Activated CD4-positive, alpha-beta T cell treated with anti-CD3 and anti-CD28 coated beads, Interleukin-2, amount 10 ng/mL, durations not matched to agents 24 days and 14 days (primary cell): ENCODE measurements around the gene DGKB. TPM values are rescaled to one million over a fixed set of nuclear protein-coding genes. Genes with fewer than 3 reads are reported as not detected.

ENCODE experiments used
- DNase-seq: peaks from one replicate; pipeline ENCODE4 v3.0.0; 2022
- H3K27ac Mint-ChIP-seq: one replicate; pipeline ENCODE4 v1.8.0; 2022; ENCODE audit warnings: mild to moderate bottlenecking, mixed read lengths
- H3K27me3 Mint-ChIP-seq: one replicate; pipeline ENCODE4 v1.8.0; 2022; ENCODE audit warnings: mixed read lengths
- H3K36me3 Mint-ChIP-seq: one replicate; pipeline ENCODE4 v1.8.0; 2022; ENCODE audit warnings: low read depth, mild to moderate bottlenecking, mixed read lengths
- H3K4me1 Mint-ChIP-seq: one replicate; pipeline ENCODE4 v1.8.0; 2021; ENCODE audit warnings: mixed read lengths
- H3K4me3 Mint-ChIP-seq: one replicate; pipeline ENCODE4 v1.8.0; 2022; ENCODE audit warnings: mild to moderate bottlenecking, moderate library complexity, mixed read lengths
- H3K9me3 Mint-ChIP-seq: one replicate; pipeline ENCODE4 v1.8.0; 2021; ENCODE audit warnings: mixed read lengths
- intact Hi-C: fragments of 100-400 bp; cut with micrococcal nuclease; formaldehyde crosslinking; loops from one replicate; pipeline ENCODE4 v1.15.1; 2023
- total RNA-seq: library from RNA; stranded (reverse); gene quantifications from 2 replicates; pipeline ENCODE4 v1.2.3, GENCODE V29; 2022

Gene DGKB
- total RNA-seq, 1 donor from 2014 or later: not detected

DNA sequence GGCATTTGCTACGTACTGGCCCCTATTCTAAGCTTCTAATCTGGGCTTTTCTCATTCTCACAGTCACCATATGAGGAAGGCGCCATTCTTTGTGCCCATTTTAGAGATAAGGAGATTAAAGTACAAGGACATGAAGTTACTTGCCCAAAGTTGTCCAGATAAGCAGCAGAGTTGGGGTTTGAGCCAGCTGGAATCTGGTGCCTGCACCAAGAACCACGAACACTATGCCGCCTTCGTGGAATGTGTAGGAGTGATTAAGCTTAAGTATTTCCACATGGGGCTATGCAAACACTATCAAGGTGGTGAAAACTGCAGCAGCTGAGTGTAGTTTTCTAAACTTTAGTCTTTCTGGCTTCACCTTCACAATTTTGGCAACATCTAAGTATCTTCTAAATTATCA, 570.4 kb downstream of the DGKB start:
- Mint-ChIP-seq H3K27ac (no peak overlapping the region), H3K4me1 (no peaks in the 10 kb centered on the region), H3K9me3 (no peaks in the 10 kb centered on the region), H3K36me3 (no peaks in the 10 kb centered on the region), H3K4me3 (no peak overlapping the region), H3K27me3 (no peaks in the 10 kb centered on the region)
- intact Hi-C loops: no loop called here
- DNase-seq: no peak

- H3K9me3 Mint-ChIP-seq: peaks cover 14% of the 10 kb centered on the region
- H3K4me1 Mint-ChIP-seq: no peaks in the 10 kb centered on the region
- intact Hi-C loops: no loop called here
- no peak overlapping the region for H3K4me3 Mint-ChIP-seq
- H3K27me3 Mint-ChIP-seq: no peaks in the 10 kb centered on the region
- no peak overlapping the region for H3K27ac Mint-ChIP-seq
- H3K36me3 Mint-ChIP-seq: no peaks in the 10 kb centered on the region
- DNase-seq: no peak
These were observed 577.8 kb downstream of the DGKB start for GRCh38 chr7:14324767-14325166.

DNA sequence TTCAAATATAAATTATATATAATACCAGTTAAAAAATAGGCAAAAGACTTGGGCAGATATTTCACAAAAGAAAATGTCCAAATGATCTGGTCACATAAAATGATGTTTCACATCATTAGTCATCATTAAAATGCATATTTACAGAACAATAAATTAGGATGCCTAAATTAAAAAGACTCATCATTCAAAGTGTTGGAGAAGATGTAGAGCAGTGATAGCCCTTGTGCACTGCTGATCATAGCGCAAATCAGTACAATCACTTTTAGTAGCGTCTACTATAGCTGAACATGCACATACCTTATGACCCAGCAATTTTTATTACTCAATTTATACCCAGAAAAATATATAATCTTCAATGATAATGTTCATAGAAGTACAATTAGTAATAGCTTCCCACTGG, 579.8 kb downstream of the DGKB start:
- H3K27me3 Mint-ChIP-seq: no peaks in the 10 kb centered on the region
- intact Hi-C loops: no loop called here

DNA sequence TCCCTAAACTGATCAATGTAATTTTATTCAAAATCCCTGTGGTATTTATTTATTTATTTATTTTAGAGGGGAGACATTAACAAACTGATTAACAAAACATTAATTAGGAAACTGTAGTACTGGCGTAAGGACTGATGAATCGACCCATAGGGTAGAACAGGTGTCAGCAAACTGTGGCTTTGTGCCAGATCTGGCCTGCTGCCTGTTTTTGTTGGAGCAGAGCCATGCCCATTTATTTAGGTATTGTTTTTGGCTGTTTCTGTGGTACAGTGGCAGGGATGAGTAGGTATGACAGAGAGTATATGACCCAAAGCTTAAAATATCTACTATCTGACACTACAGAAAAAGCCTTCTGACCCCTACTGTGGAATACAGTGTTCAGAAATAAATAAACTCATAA, 580.6 kb downstream of the DGKB start:
- Mint-ChIP-seq H3K4me1 (no peaks in the 10 kb centered on the region), H3K4me3 (no peak overlapping the region), H3K27me3 (no peaks in the 10 kb centered on the region), H3K27ac (no peak overlapping the region), H3K36me3 (no peaks in the 10 kb centered on the region), H3K9me3 (peaks cover 14% of the 10 kb centered on the region)
- intact Hi-C loops: no loop called here
- DNase-seq: no peak

More for the DNA sequence above, 579.8 kb downstream of the DGKB start:
- no peaks in the 10 kb centered on the region for H3K4me1 Mint-ChIP-seq
- peaks cover 14% of the 10 kb centered on the region for H3K9me3 Mint-ChIP-seq
- no peak overlapping the region for H3K27ac Mint-ChIP-seq
- no peak for DNase-seq
- no peak overlapping the region for H3K4me3 Mint-ChIP-seq
- H3K36me3 Mint-ChIP-seq: no peaks in the 10 kb centered on the region

- Mint-ChIP-seq H3K4me3 (no peak overlapping the region), H3K27me3 (no peaks in the 10 kb centered on the region), H3K36me3 (no peaks in the 10 kb centered on the region), H3K27ac (no peak overlapping the region), H3K4me1 (no peaks in the 10 kb centered on the region), H3K9me3 (no peaks in the 10 kb centered on the region)
- intact Hi-C loops: no loop called here
- no peak for DNase-seq
These were observed 593.1 kb downstream of the DGKB start for GRCh38 chr7:14309432-14309831.

DNA sequence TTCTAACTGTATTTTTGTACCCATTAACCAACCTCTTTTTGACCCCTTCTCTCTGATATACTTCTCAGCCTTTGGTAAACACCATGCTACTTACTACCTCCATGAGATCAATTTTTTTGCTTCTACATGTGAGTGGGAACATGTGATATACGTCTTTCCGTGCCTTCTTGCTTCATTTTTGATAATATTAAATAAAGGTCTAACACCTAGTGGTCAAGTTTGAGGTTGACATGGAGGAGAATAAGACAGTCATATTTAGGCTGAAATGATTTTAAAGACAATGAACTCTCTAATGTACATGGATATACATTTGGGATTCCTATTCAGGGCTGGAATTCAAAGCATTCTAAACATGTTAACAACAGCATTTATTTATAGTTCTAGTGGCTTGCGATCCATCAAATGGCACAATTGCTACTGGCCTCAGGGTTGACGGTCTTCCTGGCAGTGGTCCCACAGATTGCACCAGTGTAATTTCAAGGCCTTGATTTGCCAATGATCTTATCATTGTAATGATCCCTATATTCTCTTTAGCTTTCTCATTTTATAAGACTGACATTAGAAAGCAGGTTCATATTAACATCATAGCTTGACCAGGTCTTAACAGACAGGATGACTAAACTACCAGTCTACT, 597.2 kb downstream of the DGKB start:
- intact Hi-C loops: no loop called here
- no peak overlapping the region for H3K4me3 Mint-ChIP-seq
- H3K27ac Mint-ChIP-seq: no peak overlapping the region
- H3K27me3 Mint-ChIP-seq: no peaks in the 10 kb centered on the region
- H3K36me3 Mint-ChIP-seq: no peaks in the 10 kb centered on the region
- no peaks in the 10 kb centered on the region for H3K9me3 Mint-ChIP-seq
- H3K4me1 Mint-ChIP-seq: no peaks in the 10 kb centered on the region
- DNase-seq: no peak

DNA sequence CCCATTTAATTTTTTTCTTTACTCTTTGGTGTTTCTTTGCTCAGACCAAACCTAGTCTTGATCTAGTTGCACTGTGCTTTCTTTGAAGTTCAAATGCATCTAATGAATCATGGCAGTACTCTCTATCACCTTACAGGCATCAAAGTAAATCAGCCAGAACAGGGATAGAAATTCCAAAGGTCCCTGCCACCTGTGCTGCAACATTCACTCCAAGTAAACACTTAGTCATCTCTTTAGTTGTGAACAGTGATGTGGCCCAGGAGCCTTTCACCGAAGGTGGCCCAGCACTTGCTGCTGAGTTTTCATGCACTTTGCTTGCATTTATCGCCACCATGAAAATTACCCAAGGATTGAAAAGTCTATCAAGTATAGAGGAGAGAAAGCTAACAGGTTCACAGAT, 599.0 kb downstream of the DGKB start:
- Mint-ChIP-seq H3K4me1 (no peaks in the 10 kb centered on the region), H3K36me3 (no peaks in the 10 kb centered on the region), H3K9me3 (no peaks in the 10 kb centered on the region), H3K27me3 (no peaks in the 10 kb centered on the region), H3K4me3 (no peak overlapping the region), H3K27ac (no peak overlapping the region)
- no peak for DNase-seq
- intact Hi-C loops: no loop called here

DNA sequence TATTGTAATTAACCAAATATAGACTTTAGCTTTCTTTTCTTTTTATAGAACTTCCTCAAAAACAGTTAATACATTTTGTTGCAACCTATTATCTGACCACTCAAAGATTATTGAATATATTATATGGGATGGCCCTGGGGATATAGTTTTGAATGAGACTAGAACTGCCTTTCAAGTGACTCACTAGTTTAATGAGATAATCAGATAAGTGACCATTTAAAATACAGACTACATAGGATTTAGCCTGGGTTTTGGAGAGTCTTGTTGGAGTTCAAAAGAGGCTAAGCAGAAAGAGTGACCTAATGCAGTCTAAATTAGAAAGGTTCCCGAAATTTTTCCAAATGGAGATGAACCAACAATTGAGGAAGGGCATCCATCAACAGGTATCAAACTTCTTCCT, 607.9 kb downstream of the DGKB start:
- no peaks in the 10 kb centered on the region for H3K36me3 Mint-ChIP-seq
- DNase-seq: no peak
- no peaks in the 10 kb centered on the region for H3K4me1 Mint-ChIP-seq
- no peak overlapping the region for H3K4me3 Mint-ChIP-seq
- peaks cover 6% of the 10 kb centered on the region for H3K9me3 Mint-ChIP-seq
- no peaks in the 10 kb centered on the region for H3K27me3 Mint-ChIP-seq
- no peak overlapping the region for H3K27ac Mint-ChIP-seq
- intact Hi-C loops: no loop called here

GRCh38 chr7:14293434-14293833, 609.1 kb downstream of the DGKB start:
- DNase-seq: no peak
- H3K9me3 Mint-ChIP-seq: peaks cover 6% of the 10 kb centered on the region
- no peaks in the 10 kb centered on the region for H3K36me3 Mint-ChIP-seq

GRCh38 chr7:14292737-14293136, 609.8 kb downstream of the DGKB start:
- H3K36me3 Mint-ChIP-seq: no peaks in the 10 kb centered on the region
- peaks cover 6% of the 10 kb centered on the region for H3K9me3 Mint-ChIP-seq
- DNase-seq: no peak
- H3K27ac Mint-ChIP-seq: no peak overlapping the region
- no peaks in the 10 kb centered on the region for H3K4me1 Mint-ChIP-seq
- H3K27me3 Mint-ChIP-seq: no peaks in the 10 kb centered on the region
- H3K4me3 Mint-ChIP-seq: no peak overlapping the region
- intact Hi-C loops: no loop called here

More at GRCh38 chr7:14293434-14293833, 609.1 kb downstream of the DGKB start:
- Mint-ChIP-seq H3K4me3 (no peak overlapping the region), H3K4me1 (no peaks in the 10 kb centered on the region), H3K27ac (no peak overlapping the region), H3K27me3 (no peaks in the 10 kb centered on the region)
- intact Hi-C loops: no loop called here

GRCh38 chr7:14289957-14290356, 612.6 kb downstream of the DGKB start:
- H3K27ac Mint-ChIP-seq: no peak overlapping the region
- H3K27me3 Mint-ChIP-seq: no peaks in the 10 kb centered on the region

GRCh38 chr7:14288701-14289100, 613.9 kb downstream of the DGKB start:
- no peaks in the 10 kb centered on the region for H3K9me3 Mint-ChIP-seq
- no peak overlapping the region for H3K4me3 Mint-ChIP-seq
- DNase-seq: no peak
- H3K27ac Mint-ChIP-seq: no peak overlapping the region
- H3K27me3 Mint-ChIP-seq: no peaks in the 10 kb centered on the region
- no peaks in the 10 kb centered on the region for H3K36me3 Mint-ChIP-seq
- intact Hi-C loops: no loop called here
- no peaks in the 10 kb centered on the region for H3K4me1 Mint-ChIP-seq

More at GRCh38 chr7:14289957-14290356, 612.6 kb downstream of the DGKB start:
- H3K4me1 Mint-ChIP-seq: no peaks in the 10 kb centered on the region
- no peaks in the 10 kb centered on the region for H3K36me3 Mint-ChIP-seq
- no peak for DNase-seq
- intact Hi-C loops: no loop called here
- H3K4me3 Mint-ChIP-seq: no peak overlapping the region
- no peaks in the 10 kb centered on the region for H3K9me3 Mint-ChIP-seq

DNA sequence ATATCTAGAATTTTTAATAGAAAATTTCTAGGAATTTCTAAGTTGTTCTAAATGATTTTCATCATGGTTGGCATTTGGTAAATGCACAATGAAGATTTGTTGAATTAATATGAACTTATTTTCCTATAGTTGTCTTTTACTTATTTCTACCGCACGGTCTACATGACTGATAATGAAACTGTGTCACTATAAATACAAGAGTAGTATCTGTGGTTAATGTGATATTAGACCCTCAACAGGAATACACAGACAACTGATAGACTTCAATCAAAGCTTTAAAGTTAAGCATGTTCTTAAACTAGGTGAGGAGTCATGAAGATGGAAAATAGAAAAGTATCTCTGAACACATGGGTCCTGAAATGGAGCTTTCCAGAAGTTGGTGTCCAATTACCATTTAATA, 615.2 kb downstream of the DGKB start:
- H3K27ac Mint-ChIP-seq: no peak overlapping the region
- H3K27me3 Mint-ChIP-seq: no peaks in the 10 kb centered on the region
- no peaks in the 10 kb centered on the region for H3K9me3 Mint-ChIP-seq
- no peaks in the 10 kb centered on the region for H3K4me1 Mint-ChIP-seq
- DNase-seq: no peak
- H3K36me3 Mint-ChIP-seq: no peaks in the 10 kb centered on the region
- intact Hi-C loops: no loop called here
- no peak overlapping the region for H3K4me3 Mint-ChIP-seq

- DNase-seq: no peak
- Mint-ChIP-seq H3K36me3 (no peaks in the 10 kb centered on the region), H3K27me3 (no peaks in the 10 kb centered on the region), H3K4me3 (no peak overlapping the region), H3K4me1 (no peaks in the 10 kb centered on the region), H3K9me3 (no peaks in the 10 kb centered on the region), H3K27ac (no peak overlapping the region)
- intact Hi-C loops: no loop called here
These were observed 616.5 kb downstream of the DGKB start for GRCh38 chr7:14286036-14286435.
